ENCODE data around the gene EML6.

Gene EML6

GRCh38 chr2:54880428-54880827 lies 157.0 kb downstream of the EML6 start:
- DNase-seq (ENCODE audit: low spot score): no peak

- peak; percentile 6 for DNase-seq (ENCODE audit: low spot score)
Observed at GRCh38 chr2:54881759-54882158, 158.3 kb downstream of the EML6 start.

GRCh38 chr2:54885891-54886290 lies 162.4 kb downstream of the EML6 start:
- no peak for DNase-seq (ENCODE audit: low spot score)

- no peak for DNase-seq (ENCODE audit: low spot score)
Observed at GRCh38 chr2:54887850-54888545, 164.5 kb downstream of the EML6 start.

- no peak for DNase-seq (ENCODE audit: low spot score)
Observed at GRCh38 chr2:54889053-54889452, 165.6 kb downstream of the EML6 start.

- no peak for DNase-seq (ENCODE audit: low spot score)
Observed at GRCh38 chr2:54891909-54892308, 168.4 kb downstream of the EML6 start.

- no peak for DNase-seq (ENCODE audit: low spot score)
Observed at GRCh38 chr2:54894467-54894866, 171.0 kb downstream of the EML6 start.

GRCh38 chr2:54895730-54896129 lies 172.3 kb downstream of the EML6 start:
- no peak for DNase-seq (ENCODE audit: low spot score)

- no peak for DNase-seq (ENCODE audit: low spot score)
Observed at GRCh38 chr2:54897420-54898310, 174.2 kb downstream of the EML6 start.

- no peak for DNase-seq (ENCODE audit: low spot score)
Observed at GRCh38 chr2:54898456-54899226, 175.2 kb downstream of the EML6 start.

GRCh38 chr2:54899576-54900200 lies 176.2 kb downstream of the EML6 start:
- peak; percentile 40 for DNase-seq (ENCODE audit: low spot score)

- no peak for DNase-seq (ENCODE audit: low spot score)
Observed at GRCh38 chr2:54901224-54901986, 177.9 kb downstream of the EML6 start.

GRCh38 chr2:54902763-54903162 lies 179.3 kb downstream of the EML6 start:
- DNase-seq (ENCODE audit: low spot score): no peak

- DNase-seq (ENCODE audit: low spot score): no peak
Observed at GRCh38 chr2:54903736-54904554, 180.5 kb downstream of the EML6 start.

- DNase-seq (ENCODE audit: low spot score): no peak
Observed at GRCh38 chr2:54904836-54905235, 181.4 kb downstream of the EML6 start.

- DNase-seq (ENCODE audit: low spot score): no peak
Observed at GRCh38 chr2:54906716-54907115, 183.3 kb downstream of the EML6 start.

GRCh38 chr2:54907663-54908062 lies 184.2 kb downstream of the EML6 start:
- no peak for DNase-seq (ENCODE audit: low spot score)

- DNase-seq (ENCODE audit: low spot score): no peak
Observed at GRCh38 chr2:54908591-54908990, 185.1 kb downstream of the EML6 start.

- no peak for DNase-seq (ENCODE audit: low spot score)
Observed at GRCh38 chr2:54909001-54909400, 185.5 kb downstream of the EML6 start.

GRCh38 chr2:54912305-54912704 lies 188.8 kb downstream of the EML6 start:
- no peak for DNase-seq (ENCODE audit: low spot score)
